ENCODE results near the gene CPNE9. TPM values are rescaled to one million over a fixed set of nuclear protein-coding genes. Genes with fewer than 3 reads are reported as not detected.

CPNE9 gene
- total RNA-seq, 1 experiment from 2014 or later = 3.5 TPM

DNA sequence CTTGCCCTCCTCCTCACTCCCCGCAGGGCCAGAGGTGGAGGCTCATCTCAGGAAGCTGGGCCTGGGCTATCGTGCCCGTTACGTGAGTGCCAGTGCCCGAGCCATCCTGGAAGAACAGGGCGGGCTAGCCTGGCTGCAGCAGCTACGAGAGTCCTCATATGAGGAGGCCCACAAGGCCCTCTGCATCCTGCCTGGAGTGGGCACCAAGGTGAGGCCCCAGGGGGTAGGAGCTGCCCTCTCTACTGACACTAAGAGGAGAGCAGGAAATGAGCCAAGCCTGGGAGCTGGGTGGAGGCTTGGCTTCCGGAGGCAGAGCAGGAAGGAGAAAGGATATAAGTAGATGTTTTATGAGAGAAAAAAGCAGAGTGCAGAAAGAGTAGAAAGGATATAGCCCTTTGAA lies 51.0 kb downstream of the CPNE9 start:
- Histone ChIP-seq H3K4me1 (ENCODE audit: insufficient read depth, low read length) (no peaks in the 10 kb centered on the region), H3K9ac (ENCODE audit: extremely low read depth, insufficient read length, low read length) (no peak overlapping the region), H4K91ac (ENCODE audit: insufficient read length, low read depth, low read length) (no peak overlapping the region), H4K20me1 (ENCODE audit: control insufficient read depth, insufficient read depth, insufficient read length) (no peaks in the 10 kb centered on the region), H3K4me2 (ENCODE audit: insufficient read depth, insufficient read length, low read length) (no peak overlapping the region), H4K5ac (ENCODE audit: insufficient read length, low read depth, low read length) (no peak overlapping the region), H3K9me3 (ENCODE audit: control insufficient read depth, low read depth, low read length) (no peaks in the 10 kb centered on the region), H2BK15ac (ENCODE audit: low read depth, low read length) (no peak overlapping the region), H4K8ac (replicated peaks; ENCODE audit: insufficient read length, low read depth, low read length) (no peak overlapping the region), H3T11ph (ENCODE audit: low read length) (no peak overlapping the region), H2AK5ac (ENCODE audit: insufficient read length, low read length) (no peak overlapping the region), H3K27ac (ENCODE audit: insufficient read length, low read depth, low read length) (no peak overlapping the region), H2BK12ac (ENCODE audit: insufficient read length, low read depth, low read length) (no peak overlapping the region), H3K79me2 (ENCODE audit: insufficient read depth, low read length) (no peaks in the 10 kb centered on the region), H3K56ac (ENCODE audit: insufficient read length, low read depth, low read length) (no peak overlapping the region), H3K14ac (ENCODE audit: insufficient read depth, low read length) (no peak overlapping the region), H2BK5ac (ENCODE audit: insufficient read length, low read length) (no peak overlapping the region), H3K23ac (ENCODE audit: insufficient read length, low read depth, low read length) (no peak overlapping the region), H3K4ac (ENCODE audit: low read depth, low read length) (no peak overlapping the region), H2AFZ (ENCODE audit: low read length) (no peak overlapping the region), H2BK120ac (ENCODE audit: low read depth, low read length, poor library complexity, severe bottlenecking) (no peak overlapping the region), H3K23me2 (ENCODE audit: insufficient read length, low read depth, low read length, poor library complexity, severe bottlenecking) (no peaks in the 10 kb centered on the region), H2BK20ac (ENCODE audit: low read depth, low read length, poor library complexity, severe bottlenecking) (no peak overlapping the region), H3K18ac (ENCODE audit: insufficient read length, low read depth, low read length) (no peak overlapping the region), H3K27me3 (ENCODE audit: insufficient read depth, low read length) (no peaks in the 10 kb centered on the region), H3K79me1 (ENCODE audit: insufficient read depth, low read depth, low read length, poor library complexity, severe bottlenecking) (no peaks in the 10 kb centered on the region)
- H3K27ac Mint-ChIP-seq = no peak overlapping the region
- no peaks in the 10 kb centered on the region; the same call in 1 of the 2 replicates for H3K27me3 Mint-ChIP-seq (ENCODE audit: low read depth)
- no peak for DNase-seq
- no peaks in the 10 kb centered on the region for H3K9me3 Mint-ChIP-seq
- peaks cover 28 to 78% (median 71%) of the 10 kb centered on the region in 3 experiments for H3K36me3 Mint-ChIP-seq (ENCODE audit: insufficient read depth in 1 of 3, low read depth in 3 of 3)
- TF ChIP-seq, protein P1, sequence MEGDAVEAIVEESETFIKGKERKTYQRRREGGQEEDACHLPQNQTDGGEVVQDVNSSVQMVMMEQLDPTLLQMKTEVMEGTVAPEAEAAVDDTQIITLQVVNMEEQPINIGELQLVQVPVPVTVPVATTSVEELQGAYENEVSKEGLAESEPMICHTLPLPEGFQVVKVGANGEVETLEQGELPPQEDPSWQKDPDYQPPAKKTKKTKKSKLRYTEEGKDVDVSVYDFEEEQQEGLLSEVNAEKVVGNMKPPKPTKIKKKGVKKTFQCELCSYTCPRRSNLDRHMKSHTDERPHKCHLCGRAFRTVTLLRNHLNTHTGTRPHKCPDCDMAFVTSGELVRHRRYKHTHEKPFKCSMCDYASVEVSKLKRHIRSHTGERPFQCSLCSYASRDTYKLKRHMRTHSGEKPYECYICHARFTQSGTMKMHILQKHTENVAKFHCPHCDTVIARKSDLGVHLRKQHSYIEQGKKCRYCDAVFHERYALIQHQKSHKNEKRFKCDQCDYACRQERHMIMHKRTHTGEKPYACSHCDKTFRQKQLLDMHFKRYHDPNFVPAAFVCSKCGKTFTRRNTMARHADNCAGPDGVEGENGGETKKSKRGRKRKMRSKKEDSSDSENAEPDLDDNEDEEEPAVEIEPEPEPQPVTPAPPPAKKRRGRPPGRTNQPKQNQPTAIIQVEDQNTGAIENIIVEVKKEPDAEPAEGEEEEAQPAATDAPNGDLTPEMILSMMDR (conservative IDR thresholded peaks at IDR 0.05) = no peak
- peaks cover 6 to 7% of the 10 kb centered on the region in 2 experiments for H3K4me1 Mint-ChIP-seq
- WGBS (ENCODE audit: extremely low coverage, insufficient read length, low lambda C conversion rate) = no CpG with 5 or more reads among the region's 8 CpGs
- no peak overlapping the region for H3K4me3 Mint-ChIP-seq

Measured in H9 (cell line).